ENCODE measurements around the gene TRERF1. TPM values are rescaled to one million over a fixed set of nuclear protein-coding genes. Genes with fewer than 3 reads are reported as not detected.

TRERF1 gene
- polyA plus RNA-seq, 1 of the 3 experiments (the other 2 are of a cell fraction): 3.6 TPM

- Histone ChIP-seq H3K36me3 (replicated peaks in 1 of 2; ENCODE audit: control insufficient read depth in 1 of 2, insufficient read depth in 2 of 2, low read length in 1 of 2) (peaks cover 0 to 6% of the 10 kb centered on the region in 2 experiments), H3K79me2 (ENCODE audit: insufficient read depth) (peaks cover 6% of the 10 kb centered on the region), H2AFZ (ENCODE audit: low read depth) (no peak overlapping the region), H3K4me2 (peak overlapping the region; percentile 36; the same call in 1 of the 2 replicates), H3K9me3 (no peaks in the 10 kb centered on the region), H3K9ac (no peak overlapping the region), H3K27me3 (ENCODE audit: insufficient read depth) (no peaks in the 10 kb centered on the region), H3K4me1 (ENCODE audit: control insufficient read depth in 1 of 2, insufficient read depth in 2 of 2, low read depth in 1 of 2, low read length in 1 of 2) (peaks cover 0 to 26% of the 10 kb centered on the region in 2 experiments; a peak in 3 of 4 replicates), H3K27ac (ENCODE audit: low read depth in 2 of 2, low read length in 1 of 2) (peak overlapping the region in 1 of 2 experiments; percentile 97; a peak in 2 of 4 replicates), H4K20me1 (ENCODE audit: insufficient read depth) (no peaks in the 10 kb centered on the region), H3F3A (replicated peaks; ENCODE audit: insufficient read depth) (peaks cover 14% of the 10 kb centered on the region), H3K9me2 (no peaks in the 10 kb centered on the region), H3K4me3 (ENCODE audit: low read depth in 2 of 2, low read length in 1 of 2) (no peak overlapping the region)
- POLR2A ChIA-PET: no interaction called here
- WGBS (ENCODE audit: low lambda C conversion rate): 92% methylated on average over 9 of the region's 9 CpGs
- no peak for TF ChIP-seq MAX (IDR thresholded peaks at IDR 0.05; ENCODE audit: low read depth)
- TF ChIP-seq PBX3 (IDR thresholded peaks at IDR 0.05): no peak
- TF ChIP-seq MXI1 (IDR thresholded peaks at IDR 0.05; ENCODE audit: low read depth, low read length): no peak
- TF ChIP-seq FOXJ3 (CRISPR knock-in tag; IDR thresholded peaks at IDR 0.05): no peak
- TF ChIP-seq SMC3 (IDR thresholded peaks at IDR 0.05; ENCODE audit: low read depth, low read length): no peak
- TF ChIP-seq FOXM1 (IDR thresholded peaks at IDR 0.05; ENCODE audit: low read depth): no peak
- no peak for TF ChIP-seq EP300 (IDR thresholded peaks at IDR 0.05; ENCODE audit: borderline replicate concordance in 1 of 2, low read depth in 1 of 2, low read length in 1 of 2)
- TF ChIP-seq ELF1 (IDR thresholded peaks at IDR 0.05): no peak
- no peak for TF ChIP-seq ZBTB33 (IDR thresholded peaks at IDR 0.05; ENCODE audit: borderline replicate concordance, low read depth)
- TF ChIP-seq CTCF (IDR thresholded peaks at IDR 0.05): no peak
- no peak for TF ChIP-seq MEF2A (IDR thresholded peaks at IDR 0.05; ENCODE audit: borderline replicate concordance, low read depth)
- TF ChIP-seq IRF3 (IDR thresholded peaks at IDR 0.05; ENCODE audit: low read depth, low read length): no peak
- TF ChIP-seq REST (IDR thresholded peaks at IDR 0.05; ENCODE audit: low read depth, low read length): no peak
- no peak for TF ChIP-seq RXRA (IDR thresholded peaks at IDR 0.05; ENCODE audit: borderline replicate concordance, low read depth)
- no peak for TF ChIP-seq TCF12 (IDR thresholded peaks at IDR 0.05)
- no peak for TF ChIP-seq USF2 (IDR thresholded peaks at IDR 0.05; ENCODE audit: borderline replicate concordance, low read depth, low read length)
- no peak for TF ChIP-seq CHD2 (IDR thresholded peaks at IDR 0.05; ENCODE audit: low read length, partially characterized antibody)
- no peak for TF ChIP-seq POLR2AphosphoS5 (IDR thresholded peaks at IDR 0.05; ENCODE audit: low read depth, low read length)
- no peak for TF ChIP-seq FOSL2 (IDR thresholded peaks at IDR 0.05; ENCODE audit: borderline replicate concordance, low read depth)
- no peak for TF ChIP-seq RCOR1 (IDR thresholded peaks at IDR 0.05; ENCODE audit: low read length)
- DNase-seq: no peak
- CTCF ChIA-PET: interaction anchor here (4.4 kb wide), 1 partner anchor 234 kb away, joined by 21 read pairs; no protein-coding TSS in a partner anchor
These were observed 137.7 kb downstream of the TRERF1 start for GRCh38 chr6:42313941-42314570.

All from SK-N-SH (cell line).